IMR-90 (cell line): ENCODE measurements around the gene IQSEC1. TPM values are rescaled to one million over a fixed set of nuclear protein-coding genes. Genes with fewer than 3 reads are reported as not detected.

Experiments used
- ATAC-seq: fragments of 200-7000 bp; cut with Tn5 transposase; 2 replicates; pipeline ENCODE4 v1.9.1; 2020; ENCODE audit warnings: low read depth, mild to moderate bottlenecking, moderate library complexity
- BruUV-seq: library from RNA; stranded (reverse); fragments of 400-500 nt; replicated peaks from 2 replicates; lab custom pipeline; 2021; lab: Mats Ljungman, UMichigan
- CTCF ChIA-PET: fragments of 300-600 bp; formaldehyde crosslinking; extraction: SDS; loops from one replicate; lab custom pipeline; 2021; ENCODE audit warnings: antibody characterized with exemption; lab: Yijun Ruan, JAX
- POLR2A ChIA-PET: fragments of 300-600 bp; sonication (Branson Sonifier 250); formaldehyde crosslinking; loops from one replicate; lab custom pipeline; 2022; ENCODE audit warnings: antibody characterized with exemption; ENCODE audit not compliant: unreplicated experiment; lab: Charles Lee
- DNase-seq: peaks from one replicate; pipeline ENCODE4 v3.0.0; 2013
- H2AFZ ChIP-seq: replicated peaks from 2 replicates; pipeline ENCODE3; 2013; ENCODE audit warnings: low read length, mild to moderate bottlenecking; ENCODE audit not compliant: poor library complexity
- H2AK5ac ChIP-seq: 2 replicates; pipeline ENCODE4 v1.6.1; 2013; ENCODE audit warnings: low read depth, low read length, inconsistent platforms
- H2AK9ac ChIP-seq: replicated peaks from 2 replicates; pipeline ENCODE3; 2013; ENCODE audit warnings: mild to moderate bottlenecking, low read depth, low read length, moderate library complexity; ENCODE audit not compliant: poor library complexity
- H2BK120ac ChIP-seq: 2 replicates; pipeline ENCODE4 v1.6.1; 2013; ENCODE audit warnings: low read depth, low read length, inconsistent platforms
- H2BK15ac ChIP-seq: 3 replicates; pipeline ENCODE4 v1.6.1; 2013; ENCODE audit warnings: low read depth, low read length, inconsistent platforms
- H2BK20ac ChIP-seq: 2 replicates; pipeline ENCODE4 v1.6.1; 2013; ENCODE audit warnings: low read depth, mild to moderate bottlenecking, inconsistent platforms, low read length, moderate library complexity
- H2BK5ac ChIP-seq: 2 replicates; pipeline ENCODE4 v1.6.1; 2013; ENCODE audit warnings: mild to moderate bottlenecking, low read depth, low read length, inconsistent platforms; ENCODE audit not compliant: poor library complexity, severe bottlenecking
- H3K14ac ChIP-seq: replicated peaks from 2 replicates; pipeline ENCODE4 v1.6.1; 2013; ENCODE audit warnings: low read depth, low read length, inconsistent platforms
- H3K18ac ChIP-seq: 2 replicates; pipeline ENCODE4 v1.6.1; 2013; ENCODE audit warnings: low read depth, low read length, control low read depth
- H3K23ac ChIP-seq: 2 replicates; pipeline ENCODE4 v1.6.1; 2013; ENCODE audit warnings: low read depth, low read length, inconsistent platforms
- H3K27ac ChIP-seq: 2 replicates; pipeline ENCODE4 v1.5.1; 2013; ENCODE audit warnings: mild to moderate bottlenecking, control low read depth, low read length; ENCODE audit not compliant: insufficient read depth
- H3K27me3 ChIP-seq: 2 replicates; pipeline ENCODE4 v1.6.1; 2013; ENCODE audit warnings: low read length; ENCODE audit not compliant: control insufficient read depth, insufficient read depth
- H3K36me3 ChIP-seq: 2 replicates; pipeline ENCODE4 v1.6.1; 2013; ENCODE audit warnings: low read length, mixed read lengths; ENCODE audit not compliant: control insufficient read depth, insufficient read depth
- H3K4ac ChIP-seq: 2 replicates; pipeline ENCODE4 v1.6.1; 2013; ENCODE audit warnings: low read depth, low read length, inconsistent platforms
- H3K4me1 ChIP-seq: 2 replicates; pipeline ENCODE4 v1.6.1; 2013; ENCODE audit warnings: low read length, mixed read lengths; ENCODE audit not compliant: control insufficient read depth, insufficient read depth
- H3K4me2 ChIP-seq: 2 replicates; pipeline ENCODE4 v1.6.1; 2013; ENCODE audit warnings: low read depth, mild to moderate bottlenecking, control low read depth, low read length, moderate library complexity
- H3K4me3 ChIP-seq: 2 replicates; pipeline ENCODE4 v1.5.1; 2013; ENCODE audit warnings: low read depth, mild to moderate bottlenecking, control low read depth, low read length, moderate library complexity; ENCODE audit not compliant: insufficient read depth
- H3K56ac ChIP-seq: 2 replicates; pipeline ENCODE4 v1.6.1; 2013; ENCODE audit warnings: low read length, inconsistent platforms; ENCODE audit not compliant: insufficient read depth; ENCODE audit errors: extremely low read depth
- H3K79me1 ChIP-seq, 2 experiments: 2 replicates each; pipeline ENCODE4 v1.6.1; 2013; ENCODE audit warnings: low read length in 2 of 2, inconsistent platforms in 1 of 2, low read depth in 1 of 2
- H3K9ac ChIP-seq: 2 replicates; pipeline ENCODE4 v1.6.1; 2013; ENCODE audit warnings: low read depth, low read length, control low read depth
- H3K9me1 ChIP-seq: 2 replicates; pipeline ENCODE4 v1.6.1; 2013; ENCODE audit warnings: low read length, inconsistent platforms; ENCODE audit not compliant: insufficient read depth
- H3K9me3 ChIP-seq: 2 replicates; pipeline ENCODE4 v1.6.1; 2013; ENCODE audit warnings: low read length; ENCODE audit not compliant: control insufficient read depth, insufficient read depth
- H4K20me1 ChIP-seq: 2 replicates; pipeline ENCODE4 v1.6.1; 2013; ENCODE audit warnings: low read length, inconsistent platforms; ENCODE audit not compliant: insufficient read depth
- H4K5ac ChIP-seq: 2 replicates; pipeline ENCODE4 v1.6.1; 2013; ENCODE audit warnings: mild to moderate bottlenecking, low read depth, low read length, control low read depth
- H4K8ac ChIP-seq, 2 experiments: 2 replicates each; pipeline ENCODE4 v1.6.1; 2013; ENCODE audit warnings: low read depth in 2 of 2, low read length in 2 of 2, control low read depth in 1 of 2, inconsistent platforms in 1 of 2
- H4K91ac ChIP-seq: 2 replicates; pipeline ENCODE4 v1.6.1; 2013; ENCODE audit warnings: low read depth, low read length, inconsistent platforms; ENCODE audit not compliant: insufficient read depth
- BHLHE40 ChIP-seq: fragments of 150-350 bp; IDR thresholded peaks from 2 replicates; pipeline ENCODE4 v1.6.1; 2016; ENCODE audit warnings: mild to moderate bottlenecking, low read depth, low read length
- CEBPB ChIP-seq: IDR thresholded peaks from 2 replicates; pipeline ENCODE4 v1.6.1; 2012; ENCODE audit warnings: low read depth, low read length, improper control_type of control experiment
- CHD1 ChIP-seq: IDR thresholded peaks from 2 replicates; pipeline ENCODE4 v1.6.1; 2012; ENCODE audit warnings: low read depth, low read length, improper control_type of control experiment
- FOS ChIP-seq: fragments of 150-350 bp; IDR thresholded peaks from 2 replicates; pipeline ENCODE4 v1.6.1; 2016; ENCODE audit warnings: low read depth, low read length
- MAFK ChIP-seq: IDR thresholded peaks from 2 replicates; pipeline ENCODE4 v1.6.1; 2012; ENCODE audit warnings: low read depth, low read length, improper control_type of control experiment
- MAZ ChIP-seq: IDR thresholded peaks from 2 replicates; pipeline ENCODE4 v1.6.1; 2012; ENCODE audit warnings: low read depth, mild to moderate bottlenecking, low read length, improper control_type of control experiment, moderate library complexity, borderline replicate concordance
- MXI1 ChIP-seq: IDR thresholded peaks from 2 replicates; pipeline ENCODE4 v1.6.1; 2012; ENCODE audit warnings: low read depth, mild to moderate bottlenecking, low read length, moderate library complexity, borderline replicate concordance
- NFE2L2 ChIP-seq: fragments of 150-350 bp; IDR thresholded peaks from 2 replicates; pipeline ENCODE4 v1.6.1; 2016; ENCODE audit warnings: low read depth, mild to moderate bottlenecking, low read length
- POLR2A ChIP-seq: IDR thresholded peaks from 2 replicates; pipeline ENCODE4 v1.6.1; 2012; ENCODE audit warnings: mild to moderate bottlenecking, low read depth, low read length
- RAD21 ChIP-seq: IDR thresholded peaks from 2 replicates; pipeline ENCODE4 v1.6.1; 2012; ENCODE audit warnings: low read length, improper control_type of control experiment
- RCOR1 ChIP-seq: IDR thresholded peaks from 2 replicates; pipeline ENCODE4 v1.6.1; 2012; ENCODE audit warnings: mild to moderate bottlenecking, low read length, improper control_type of control experiment; ENCODE audit not compliant: insufficient replicate concordance
- RFX5 ChIP-seq: IDR thresholded peaks from 2 replicates; pipeline ENCODE4 v1.8.0; 2012; ENCODE audit warnings: low read depth, mild to moderate bottlenecking, low read length, moderate library complexity
- SMC3 ChIP-seq: fragments of 150-350 bp; IDR thresholded peaks from 2 replicates; pipeline ENCODE4 v1.6.1; 2016; ENCODE audit warnings: low read depth, mild to moderate bottlenecking, antibody characterized with exemption, low read length, moderate library complexity
- WGBS, 2 experiments: methylation state at CpG; one replicate each; pipeline versions ENCODE4 v1.1.5 to v1.1.7; 2013; ENCODE audit warnings: missing lambda C conversion rate in 2 of 2; ENCODE audit not compliant: insufficient read length in 1 of 2; ENCODE audit errors: extremely low coverage in 2 of 2; 5-methylcytosine and 5-hydroxymethylcytosine counted together
- dilution Hi-C: fragments of 300-500 bp; cut with HindIII; formaldehyde crosslinking; loops from one replicate; pipeline ENCODE4 v1.14.3; 2018; ENCODE audit warnings: low sequenced_read_pairs; ENCODE audit not compliant: unreplicated experiment
- in situ Hi-C: fragments of 300-500 bp; cut with MboI; formaldehyde crosslinking; loops from 3 replicates; pipeline ENCODE4 v1.14.3; 2019; ENCODE audit warnings: low sequenced_read_pairs, inconsistent platforms, mixed read lengths
- intact Hi-C: fragments of 100-400 bp; cut with micrococcal nuclease; formaldehyde crosslinking; loops from 2 replicates; pipeline ENCODE4 v1.10.0; 2022
- polyA plus RNA-seq, 3 experiments: library from polyadenylated mRNA; depleted of rRNA; stranded (reverse); fragments of >200 nt; gene quantifications; 2 replicates each; pipeline ENCODE4 v1.2.3, GENCODE V29; 2012; ENCODE audit warnings: low replicate concordance in 1 of 3
- total RNA-seq: library from RNA; depleted of rRNA; stranded (reverse); fragments of >200 nt; gene quantifications from 2 replicates; pipeline ENCODE4 v1.2.3, GENCODE V29; 2012
- TF ChIP-seq, protein P1 (sequence below): conservative IDR thresholded peaks from 2 replicates; pipeline ENCODE4 v1.5.1; 2012; ENCODE audit warnings: mild to moderate bottlenecking, low read depth, low read length, improper control_type of control experiment
- TF ChIP-seq, protein P2 (sequence below): fragments of 150-350 bp; IDR thresholded peaks from 2 replicates; pipeline ENCODE4 v1.6.1; 2017; ENCODE audit warnings: mild to moderate bottlenecking, antibody characterized with exemption, low read length, low read depth
- TF ChIP-seq, protein P3 (sequence below): fragments of 150-350 bp; IDR thresholded peaks from 2 replicates; pipeline ENCODE4 v1.6.1; 2016; ENCODE audit warnings: low read depth, mild to moderate bottlenecking, low read length, moderate library complexity, borderline replicate concordance

Gene IQSEC1
- total and polyA plus RNA-seq, 2 of the 4 experiments (the other 2 are of a cell fraction): 5.9 to 11.9 TPM

DNA sequence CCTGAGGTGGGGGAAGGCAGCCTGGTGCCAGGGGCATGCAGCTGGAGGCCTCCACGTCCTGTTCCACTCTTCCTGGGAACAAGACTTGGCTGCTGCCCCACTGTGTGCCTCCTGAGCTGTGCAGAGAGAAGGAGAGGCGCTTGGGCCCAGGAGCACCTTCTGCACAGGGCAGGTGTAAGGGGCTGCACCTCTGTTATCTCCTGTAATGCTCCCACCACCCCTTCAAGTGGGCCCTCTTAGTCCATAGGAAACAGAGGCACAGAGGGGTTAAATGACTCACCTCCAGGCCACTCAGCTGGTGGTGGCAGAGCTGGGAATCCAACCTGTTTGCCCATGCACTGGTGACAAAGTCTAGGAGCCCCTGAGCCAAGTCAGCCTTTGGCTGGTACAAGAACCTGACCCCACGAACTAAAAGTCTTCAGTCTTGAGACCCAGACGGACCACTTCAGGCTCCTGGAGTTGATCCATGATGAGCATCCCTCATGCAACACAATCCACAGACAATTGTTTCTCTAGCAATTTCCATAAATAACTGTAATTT, 93.2 kb downstream of the IQSEC1 start:
- Histone ChIP-seq H3K36me3 (no peaks in the 10 kb centered on the region), H3K18ac (no peak overlapping the region), H2BK20ac (no peak overlapping the region), H3K23ac (no peak overlapping the region), H4K20me1 (peaks cover 3% of the 10 kb centered on the region; the same call in 1 of the 2 replicates), H3K9me1 (no peaks in the 10 kb centered on the region; the same call in 1 of the 2 replicates), H2AK9ac (no peak overlapping the region), H2AK5ac (no peak overlapping the region), H3K14ac (no peak overlapping the region), H4K5ac (no peak overlapping the region), H3K4me3 (no peak overlapping the region), H2BK15ac (no peak overlapping the region), H4K8ac (no peak overlapping the region), H3K79me1 (no peaks in the 10 kb centered on the region; a peak in 2 of 4 replicates), H2BK120ac (no peak overlapping the region), H3K9ac (no peak overlapping the region), H2BK5ac (no peak overlapping the region), H3K4ac (no peak overlapping the region), H2AFZ (no peak overlapping the region), H3K9me3 (no peaks in the 10 kb centered on the region), H3K27ac (no peak overlapping the region), H4K91ac (no peak overlapping the region), H3K4me2 (no peak overlapping the region), H3K4me1 (no peaks in the 10 kb centered on the region), H3K27me3 (no peaks in the 10 kb centered on the region; the same call in 1 of the 2 replicates), H3K56ac (no peak overlapping the region)
- CTCF ChIA-PET: no interaction called here
- POLR2A ChIA-PET: no interaction called here
- ATAC-seq (no peak), DNase-seq (no peak)
- dilution Hi-C loops: no loop called here
- no CpG with 5 or more reads among the region's 4 CpGs for WGBS, 2 experiments
- BruUV-seq: no TSS peak
- in situ Hi-C loops: no loop called here
- intact Hi-C loops: loop anchor here (5.0 to 10.0 kb wide), 2 partner anchors 85 to 667 kb away; no protein-coding TSS in a partner anchor
- TF ChIP-seq FOS: no peak
- TF ChIP-seq CEBPB: no peak
- TF ChIP-seq, protein P1, sequence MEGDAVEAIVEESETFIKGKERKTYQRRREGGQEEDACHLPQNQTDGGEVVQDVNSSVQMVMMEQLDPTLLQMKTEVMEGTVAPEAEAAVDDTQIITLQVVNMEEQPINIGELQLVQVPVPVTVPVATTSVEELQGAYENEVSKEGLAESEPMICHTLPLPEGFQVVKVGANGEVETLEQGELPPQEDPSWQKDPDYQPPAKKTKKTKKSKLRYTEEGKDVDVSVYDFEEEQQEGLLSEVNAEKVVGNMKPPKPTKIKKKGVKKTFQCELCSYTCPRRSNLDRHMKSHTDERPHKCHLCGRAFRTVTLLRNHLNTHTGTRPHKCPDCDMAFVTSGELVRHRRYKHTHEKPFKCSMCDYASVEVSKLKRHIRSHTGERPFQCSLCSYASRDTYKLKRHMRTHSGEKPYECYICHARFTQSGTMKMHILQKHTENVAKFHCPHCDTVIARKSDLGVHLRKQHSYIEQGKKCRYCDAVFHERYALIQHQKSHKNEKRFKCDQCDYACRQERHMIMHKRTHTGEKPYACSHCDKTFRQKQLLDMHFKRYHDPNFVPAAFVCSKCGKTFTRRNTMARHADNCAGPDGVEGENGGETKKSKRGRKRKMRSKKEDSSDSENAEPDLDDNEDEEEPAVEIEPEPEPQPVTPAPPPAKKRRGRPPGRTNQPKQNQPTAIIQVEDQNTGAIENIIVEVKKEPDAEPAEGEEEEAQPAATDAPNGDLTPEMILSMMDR: no peak
- TF ChIP-seq, protein P2, sequence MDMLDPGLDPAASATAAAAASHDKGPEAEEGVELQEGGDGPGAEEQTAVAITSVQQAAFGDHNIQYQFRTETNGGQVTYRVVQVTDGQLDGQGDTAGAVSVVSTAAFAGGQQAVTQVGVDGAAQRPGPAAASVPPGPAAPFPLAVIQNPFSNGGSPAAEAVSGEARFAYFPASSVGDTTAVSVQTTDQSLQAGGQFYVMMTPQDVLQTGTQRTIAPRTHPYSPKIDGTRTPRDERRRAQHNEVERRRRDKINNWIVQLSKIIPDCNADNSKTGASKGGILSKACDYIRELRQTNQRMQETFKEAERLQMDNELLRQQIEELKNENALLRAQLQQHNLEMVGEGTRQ: no peak
- no peak for TF ChIP-seq RFX5
- no peak for TF ChIP-seq SMC3
- TF ChIP-seq CHD1: no peak
- no peak for TF ChIP-seq MXI1
- no peak for TF ChIP-seq RCOR1
- no peak for TF ChIP-seq MAFK
- no peak for TF ChIP-seq NFE2L2
- no peak for TF ChIP-seq POLR2A
- TF ChIP-seq BHLHE40: no peak
- no peak for TF ChIP-seq MAZ
- TF ChIP-seq RAD21: no peak
- TF ChIP-seq, protein P3, sequence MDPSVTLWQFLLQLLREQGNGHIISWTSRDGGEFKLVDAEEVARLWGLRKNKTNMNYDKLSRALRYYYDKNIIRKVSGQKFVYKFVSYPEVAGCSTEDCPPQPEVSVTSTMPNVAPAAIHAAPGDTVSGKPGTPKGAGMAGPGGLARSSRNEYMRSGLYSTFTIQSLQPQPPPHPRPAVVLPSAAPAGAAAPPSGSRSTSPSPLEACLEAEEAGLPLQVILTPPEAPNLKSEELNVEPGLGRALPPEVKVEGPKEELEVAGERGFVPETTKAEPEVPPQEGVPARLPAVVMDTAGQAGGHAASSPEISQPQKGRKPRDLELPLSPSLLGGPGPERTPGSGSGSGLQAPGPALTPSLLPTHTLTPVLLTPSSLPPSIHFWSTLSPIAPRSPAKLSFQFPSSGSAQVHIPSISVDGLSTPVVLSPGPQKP: no peak
